KMS-11 (cell line): Measurements from ENCODE around the gene EPHA3.

ENCODE experiments used
- H2AFZ ChIP-seq: fragments of 200-600 bp; sonication (generic); 2 replicates; pipeline ENCODE4 v1.6.1; 2016; ENCODE audit warnings: antibody characterized with exemption, mixed run types, low read depth
- H3K27ac ChIP-seq: fragments of 200-600 bp; sonication (generic); 2 replicates; pipeline ENCODE4 v1.6.1; 2016; ENCODE audit warnings: mild to moderate bottlenecking, mixed run types
- H3K27me3 ChIP-seq: fragments of 200-600 bp; sonication (generic); 2 replicates; pipeline ENCODE4 v1.6.1; 2017; ENCODE audit warnings: mild to moderate bottlenecking, low read depth, mixed run types, moderate library complexity; ENCODE audit not compliant: insufficient read depth
- H3K36me3 ChIP-seq: fragments of 200-600 bp; sonication (generic); 2 replicates; pipeline ENCODE4 v1.6.1; 2017; ENCODE audit warnings: mild to moderate bottlenecking, mixed run types; ENCODE audit not compliant: insufficient read depth
- H3K4me1 ChIP-seq: fragments of 200-600 bp; sonication (generic); 2 replicates; pipeline ENCODE4 v1.6.1; 2016; ENCODE audit warnings: mild to moderate bottlenecking, low read depth, mixed run types; ENCODE audit not compliant: poor library complexity, severe bottlenecking
- H3K4me2 ChIP-seq: fragments of 200-600 bp; sonication (generic); 2 replicates; pipeline ENCODE4 v1.7.0; 2016; ENCODE audit warnings: mild to moderate bottlenecking, mixed run types
- H3K4me3 ChIP-seq: fragments of 200-600 bp; sonication (generic); IDR thresholded peaks from 2 replicates; pipeline ENCODE4 v1.6.1; 2017; ENCODE audit warnings: low read depth, low read length, mixed read lengths; ENCODE audit not compliant: insufficient read depth
- H3K79me2 ChIP-seq: fragments of 200-600 bp; sonication (generic); 2 replicates; pipeline ENCODE4 v1.6.1; 2016; ENCODE audit warnings: low read depth, mixed run types; ENCODE audit not compliant: insufficient read depth
- H3K9ac ChIP-seq: fragments of 200-600 bp; sonication (generic); 2 replicates; pipeline ENCODE4 v1.6.1; 2016; ENCODE audit warnings: mild to moderate bottlenecking, mixed run types
- H4K20me1 ChIP-seq: fragments of 200-600 bp; sonication (generic); 2 replicates; pipeline ENCODE4 v1.6.1; 2016; ENCODE audit warnings: mild to moderate bottlenecking, mixed run types; ENCODE audit not compliant: insufficient read depth
- TF ChIP-seq, protein P1 (sequence below): fragments of 200-600 bp; sonication (generic); conservative IDR thresholded peaks from 2 replicates; pipeline ENCODE4 v1.6.1; 2017; ENCODE audit warnings: low read depth, mild to moderate bottlenecking, antibody characterized with exemption, low read length, moderate library complexity, mixed read lengths

EPHA3 gene

GRCh38 chr3:89474333-89475130, 367.1 kb downstream of the EPHA3 start:
- no peaks in the 10 kb centered on the region for H3K4me1 ChIP-seq
- no peaks in the 10 kb centered on the region for H3K79me2 ChIP-seq

DNA sequence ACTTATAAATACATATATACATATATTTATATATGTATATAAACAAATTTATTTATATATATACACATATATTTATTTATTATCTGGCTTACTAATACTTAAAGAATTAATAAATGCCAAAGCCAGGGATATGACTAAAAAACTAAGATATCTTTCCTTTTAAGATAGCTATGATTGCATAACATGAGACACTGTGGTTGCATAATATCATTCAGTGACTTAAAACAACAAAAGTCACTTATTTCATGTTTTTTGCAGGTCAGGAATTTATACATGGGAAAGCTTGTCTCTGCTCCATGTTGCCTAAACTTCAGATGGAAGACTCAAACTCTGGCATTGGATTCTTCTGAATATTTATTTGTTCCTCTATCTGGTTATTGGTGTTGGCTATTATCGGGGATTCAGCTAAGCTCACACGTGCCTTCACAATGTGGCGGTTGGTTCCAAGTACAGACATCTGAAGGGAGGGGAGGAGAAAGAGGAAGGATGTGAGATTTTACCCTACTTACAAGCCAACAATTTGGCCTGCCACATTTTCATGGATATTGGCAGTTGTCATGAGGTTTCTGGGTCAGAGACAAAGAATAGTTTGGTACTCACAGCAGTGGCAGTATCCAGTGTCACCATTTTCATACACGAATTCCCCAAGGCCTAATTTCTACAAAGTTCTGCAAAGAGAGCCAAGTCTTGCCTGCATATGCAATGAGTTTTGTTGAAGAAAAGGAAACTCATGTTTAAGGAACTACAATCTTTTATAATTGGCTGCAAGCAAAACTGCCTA, 381.6 kb downstream of the EPHA3 start:
- H3K4me1 ChIP-seq: no peaks in the 10 kb centered on the region
- no peaks in the 10 kb centered on the region for H3K79me2 ChIP-seq
- H3K36me3 ChIP-seq: no peaks in the 10 kb centered on the region
- H3K9ac ChIP-seq: no peak overlapping the region
- no peaks in the 10 kb centered on the region for H4K20me1 ChIP-seq
- no peaks in the 10 kb centered on the region for H3K27me3 ChIP-seq
- H3K4me2 ChIP-seq: no peak overlapping the region
- no peak overlapping the region for H3K27ac ChIP-seq
- no peak overlapping the region for H2AFZ ChIP-seq
- H3K4me3 ChIP-seq: no peak overlapping the region
- TF ChIP-seq, protein P1, sequence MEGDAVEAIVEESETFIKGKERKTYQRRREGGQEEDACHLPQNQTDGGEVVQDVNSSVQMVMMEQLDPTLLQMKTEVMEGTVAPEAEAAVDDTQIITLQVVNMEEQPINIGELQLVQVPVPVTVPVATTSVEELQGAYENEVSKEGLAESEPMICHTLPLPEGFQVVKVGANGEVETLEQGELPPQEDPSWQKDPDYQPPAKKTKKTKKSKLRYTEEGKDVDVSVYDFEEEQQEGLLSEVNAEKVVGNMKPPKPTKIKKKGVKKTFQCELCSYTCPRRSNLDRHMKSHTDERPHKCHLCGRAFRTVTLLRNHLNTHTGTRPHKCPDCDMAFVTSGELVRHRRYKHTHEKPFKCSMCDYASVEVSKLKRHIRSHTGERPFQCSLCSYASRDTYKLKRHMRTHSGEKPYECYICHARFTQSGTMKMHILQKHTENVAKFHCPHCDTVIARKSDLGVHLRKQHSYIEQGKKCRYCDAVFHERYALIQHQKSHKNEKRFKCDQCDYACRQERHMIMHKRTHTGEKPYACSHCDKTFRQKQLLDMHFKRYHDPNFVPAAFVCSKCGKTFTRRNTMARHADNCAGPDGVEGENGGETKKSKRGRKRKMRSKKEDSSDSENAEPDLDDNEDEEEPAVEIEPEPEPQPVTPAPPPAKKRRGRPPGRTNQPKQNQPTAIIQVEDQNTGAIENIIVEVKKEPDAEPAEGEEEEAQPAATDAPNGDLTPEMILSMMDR: no peak

More at GRCh38 chr3:89474333-89475130, 367.1 kb downstream of the EPHA3 start:
- Histone ChIP-seq H3K27ac (no peak overlapping the region), H2AFZ (no peak overlapping the region), H4K20me1 (no peaks in the 10 kb centered on the region), H3K36me3 (no peaks in the 10 kb centered on the region), H3K9ac (no peak overlapping the region), H3K4me2 (no peak overlapping the region), H3K4me3 (no peak overlapping the region), H3K27me3 (no peaks in the 10 kb centered on the region)
- TF ChIP-seq, protein P1: no peak

- TF ChIP-seq, protein P1: no peak
- no peak overlapping the region for H3K4me3 ChIP-seq
- no peaks in the 10 kb centered on the region for H3K36me3 ChIP-seq
- H3K27me3 ChIP-seq: no peaks in the 10 kb centered on the region
- H3K4me1 ChIP-seq: no peaks in the 10 kb centered on the region
- no peak overlapping the region for H3K9ac ChIP-seq
- no peaks in the 10 kb centered on the region for H3K79me2 ChIP-seq
- H4K20me1 ChIP-seq: no peaks in the 10 kb centered on the region
- H2AFZ ChIP-seq: no peak overlapping the region
- H3K27ac ChIP-seq: no peak overlapping the region
- no peak overlapping the region for H3K4me2 ChIP-seq
Observed at GRCh38 chr3:89490129-89490528, 382.7 kb downstream of the EPHA3 start.

DNA sequence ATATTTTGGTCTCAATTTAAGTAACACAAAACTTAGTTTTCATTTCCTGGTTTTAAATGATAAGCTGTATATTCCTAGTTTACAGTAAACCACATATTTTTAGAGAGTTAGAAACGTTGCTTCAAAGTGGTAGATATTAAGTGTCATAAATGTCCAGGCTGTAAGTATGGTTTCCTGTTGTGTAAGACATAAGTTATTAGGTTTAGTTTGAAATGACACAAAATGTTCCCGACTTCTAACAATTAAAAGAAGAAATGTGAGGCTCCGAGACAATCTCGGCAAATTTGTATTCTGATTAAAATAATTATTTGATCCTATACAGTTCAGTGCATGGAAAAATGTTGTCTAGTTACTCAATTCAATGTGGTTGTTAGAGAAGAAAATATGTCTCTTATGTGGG, 387.3 kb downstream of the EPHA3 start:
- H3K4me1 ChIP-seq: no peaks in the 10 kb centered on the region
- no peak overlapping the region for H3K27ac ChIP-seq
- H3K79me2 ChIP-seq: no peaks in the 10 kb centered on the region
- H3K9ac ChIP-seq: no peak overlapping the region
- no peak overlapping the region for H2AFZ ChIP-seq
- H4K20me1 ChIP-seq: no peaks in the 10 kb centered on the region
- no peaks in the 10 kb centered on the region for H3K27me3 ChIP-seq
- H3K4me2 ChIP-seq: no peak overlapping the region
- no peak overlapping the region for H3K4me3 ChIP-seq
- H3K36me3 ChIP-seq: no peaks in the 10 kb centered on the region
- TF ChIP-seq, protein P1: no peak
